Measurements from ENCODE around the gene MUC3A. TPM values are rescaled to one million over a fixed set of nuclear protein-coding genes. Genes with fewer than 3 reads are reported as not detected.
"Not testable (repeated sequence)": the region's sequence is repeated elsewhere in the genome, so short reads cannot be mapped to it uniquely, and the experiment has no call there.

Gene MUC3A
- total RNA-seq, 1 experiment from 2014 or later: 29.2 TPM

GRCh38 chr7:100919779-100920437, 29.4 kb upstream of the MUC3A start:
- not testable (repeated sequence) for H3K4me1 ChIP-seq (ENCODE audit: insufficient read depth, low read length); H3T11ph ChIP-seq (ENCODE audit: low read length); H2AK5ac ChIP-seq (ENCODE audit: insufficient read length, low read length); H3K4ac ChIP-seq (ENCODE audit: low read depth, low read length); H4K8ac ChIP-seq (replicated peaks; ENCODE audit: insufficient read length, low read depth, low read length); H3K4me2 ChIP-seq (ENCODE audit: insufficient read depth, insufficient read length, low read length); H3K23me2 ChIP-seq (ENCODE audit: insufficient read length, low read depth, low read length, poor library complexity, severe bottlenecking); H2BK120ac ChIP-seq (ENCODE audit: low read depth, low read length, poor library complexity, severe bottlenecking); H2BK20ac ChIP-seq (ENCODE audit: low read depth, low read length, poor library complexity, severe bottlenecking); H3K9me3 Mint-ChIP-seq; H3K79me2 ChIP-seq (ENCODE audit: insufficient read depth, low read length); H3K56ac ChIP-seq (ENCODE audit: insufficient read length, low read depth, low read length); H3K18ac ChIP-seq (ENCODE audit: insufficient read length, low read depth, low read length); H3K79me1 ChIP-seq (ENCODE audit: insufficient read depth, low read depth, low read length, poor library complexity, severe bottlenecking); H3K9me3 ChIP-seq (ENCODE audit: control insufficient read depth, low read depth, low read length); H4K20me1 ChIP-seq (ENCODE audit: control insufficient read depth, insufficient read depth, insufficient read length); H3K36me3 Mint-ChIP-seq (ENCODE audit: insufficient read depth in 1 of 3, low read depth in 3 of 3); H3K4me3 Mint-ChIP-seq; DNase-seq; H3K27me3 Mint-ChIP-seq (ENCODE audit: low read depth); H3K27ac ChIP-seq (ENCODE audit: insufficient read length, low read depth, low read length); H3K14ac ChIP-seq (ENCODE audit: insufficient read depth, low read length); H3K23ac ChIP-seq (ENCODE audit: insufficient read length, low read depth, low read length); H2BK5ac ChIP-seq (ENCODE audit: insufficient read length, low read length); H3K9ac ChIP-seq (ENCODE audit: extremely low read depth, insufficient read length, low read length); H4K91ac ChIP-seq (ENCODE audit: insufficient read length, low read depth, low read length); H4K5ac ChIP-seq (ENCODE audit: insufficient read length, low read depth, low read length); H2BK12ac ChIP-seq (ENCODE audit: insufficient read length, low read depth, low read length); H2BK15ac ChIP-seq (ENCODE audit: low read depth, low read length); H2AFZ ChIP-seq (ENCODE audit: low read length); H3K27me3 ChIP-seq (ENCODE audit: insufficient read depth, low read length)
- H3K4me1 Mint-ChIP-seq: peaks cover 38 to 45% of the 10 kb centered on the region in 2 experiments
- no CpG with 5 or more reads among the region's 9 CpGs for WGBS (ENCODE audit: extremely low coverage, insufficient read length, low lambda C conversion rate)
- peak overlapping the region in 1 of 3 experiments; percentile 17; a peak in 1 of 7 replicates for H3K27ac Mint-ChIP-seq

Data from H9 (cell line).